NCI-H460 (cell line): ENCODE data around the gene RLN3. TPM values are rescaled to one million over a fixed set of nuclear protein-coding genes. Genes with fewer than 3 reads are reported as not detected.
A peak's percentile ranks its signal among the peaks of the same experiment; 100 is the strongest.

Experiments
- DNase-seq: peaks from one replicate; pipeline ENCODE4 v3.0.0-alpha.2; 2016; ENCODE audit warnings: low read depth; ENCODE audit errors: extremely low read depth
- total RNA-seq: library from RNA; depleted of rRNA; stranded (reverse); fragments of >200 nt; shearing (Covaris generic); gene quantifications from 2 replicates; pipeline ENCODE4 v1.2.3, GENCODE V29; 2014

Gene RLN3
- total RNA-seq, 1 experiment from 2014 or later, result not detected

- no peak for DNase-seq
Measured at GRCh38 chr19:13993590-13994300, 34.2 kb upstream of the RLN3 start.

GRCh38 chr19:13995017-13995728 is 32.8 kb upstream of the RLN3 start:
- no peak for DNase-seq

GRCh38 chr19:13995878-13996765 is 31.8 kb upstream of the RLN3 start:
- no peak for DNase-seq

GRCh38 chr19:13996928-13997630 is 30.9 kb upstream of the RLN3 start:
- no peak for DNase-seq

- DNase-seq, result no peak
Measured at GRCh38 chr19:13997631-13997962, 30.4 kb upstream of the RLN3 start.

- no peak for DNase-seq
Measured at GRCh38 chr19:13998426-13998825, 29.5 kb upstream of the RLN3 start.

- no peak for DNase-seq
Measured at GRCh38 chr19:13999085-13999484, 28.9 kb upstream of the RLN3 start.

GRCh38 chr19:14000691-14001375 is 27.1 kb upstream of the RLN3 start:
- DNase-seq, result no peak

GRCh38 chr19:14002571-14003250 is 25.2 kb upstream of the RLN3 start:
- DNase-seq, result no peak

GRCh38 chr19:14003251-14004055 is 24.5 kb upstream of the RLN3 start:
- no peak for DNase-seq

GRCh38 chr19:14004619-14005348 is 23.2 kb upstream of the RLN3 start:
- no peak for DNase-seq

- DNase-seq, result peak; percentile 63
Measured at GRCh38 chr19:14005349-14006084, 22.4 kb upstream of the RLN3 start.

- DNase-seq, result peak; percentile 99
Measured at GRCh38 chr19:14006085-14006765, 21.7 kb upstream of the RLN3 start, which contains the start of gene RFX1. RFX1 (minus strand) TSS chr19:14006320; CDS start chr19:13993843, 12,477 bp downstream.

- no peak for DNase-seq
Measured at GRCh38 chr19:14006766-14007562, 21.0 kb upstream of the RLN3 start.

GRCh38 chr19:14012378-14012915 is 15.5 kb upstream of the RLN3 start:
- DNase-seq, result no peak
